Upper lobe of left lung (tissue), 4 donors: ENCODE measurements around the gene ELK4.

Experiments used
- POLR2A ChIP-seq, 4 donors: fragments of 450-650 bp; IDR thresholded peaks; one replicate each; pipeline ENCODE4 v1.5.1; 2016 to 2017; ENCODE audit warnings: antibody characterized with exemption in 4 of 4, mild to moderate bottlenecking in 2 of 4
- POLR2AphosphoS5 ChIP-seq, 2 donors: sonication (generic); formaldehyde crosslinking; IDR thresholded peaks; one replicate each; pipeline ENCODE4 v1.5.1; 2017; ENCODE audit warnings: antibody characterized with exemption in 2 of 2
- TF ChIP-seq, protein P1 (sequence below), 6 experiments: fragments of 450-650 bp in 4 of 6; fragments of 200-600 bp in 2 of 6; sonication (generic) in 2 of 6; IDR thresholded peaks; one replicate each; pipeline ENCODE4 v1.5.1; 2016 to 2019; ENCODE audit warnings: antibody characterized with exemption in 6 of 6

DNA sequence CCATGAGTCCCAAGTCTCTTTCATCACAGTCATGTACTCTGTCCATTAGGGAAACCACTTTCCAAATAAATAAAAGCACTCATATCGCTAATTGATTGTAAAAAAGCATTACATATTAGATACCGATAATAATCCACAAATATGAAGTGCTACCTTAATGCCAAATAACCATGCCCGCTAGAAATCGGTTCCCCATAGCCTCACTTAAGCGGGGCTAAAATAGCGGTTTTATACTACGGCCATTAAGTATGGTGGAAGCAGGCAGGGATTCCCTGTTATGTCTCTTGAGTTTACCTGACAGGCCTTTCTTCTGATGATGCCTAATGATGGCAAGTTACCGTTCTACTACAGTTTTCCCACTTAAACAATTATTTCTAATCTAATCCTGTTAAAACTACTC, 3.9 kb downstream of the ELK4 start:
- TF ChIP-seq, protein P1, sequence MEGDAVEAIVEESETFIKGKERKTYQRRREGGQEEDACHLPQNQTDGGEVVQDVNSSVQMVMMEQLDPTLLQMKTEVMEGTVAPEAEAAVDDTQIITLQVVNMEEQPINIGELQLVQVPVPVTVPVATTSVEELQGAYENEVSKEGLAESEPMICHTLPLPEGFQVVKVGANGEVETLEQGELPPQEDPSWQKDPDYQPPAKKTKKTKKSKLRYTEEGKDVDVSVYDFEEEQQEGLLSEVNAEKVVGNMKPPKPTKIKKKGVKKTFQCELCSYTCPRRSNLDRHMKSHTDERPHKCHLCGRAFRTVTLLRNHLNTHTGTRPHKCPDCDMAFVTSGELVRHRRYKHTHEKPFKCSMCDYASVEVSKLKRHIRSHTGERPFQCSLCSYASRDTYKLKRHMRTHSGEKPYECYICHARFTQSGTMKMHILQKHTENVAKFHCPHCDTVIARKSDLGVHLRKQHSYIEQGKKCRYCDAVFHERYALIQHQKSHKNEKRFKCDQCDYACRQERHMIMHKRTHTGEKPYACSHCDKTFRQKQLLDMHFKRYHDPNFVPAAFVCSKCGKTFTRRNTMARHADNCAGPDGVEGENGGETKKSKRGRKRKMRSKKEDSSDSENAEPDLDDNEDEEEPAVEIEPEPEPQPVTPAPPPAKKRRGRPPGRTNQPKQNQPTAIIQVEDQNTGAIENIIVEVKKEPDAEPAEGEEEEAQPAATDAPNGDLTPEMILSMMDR (IDR thresholded peaks at IDR 0.05): no peak
- TF ChIP-seq POLR2AphosphoS5 (IDR thresholded peaks at IDR 0.05): no peak
- TF ChIP-seq POLR2A (IDR thresholded peaks at IDR 0.05): no peak
